H9 (cell line): ENCODE results near the gene TBCK. TPM values are rescaled to one million over a fixed set of nuclear protein-coding genes. Genes with fewer than 3 reads are reported as not detected.

Source experiments
- DNase-seq: peaks from one replicate; pipeline ENCODE4 v3.0.0-alpha.2; 2017
- H2AFZ ChIP-seq: one replicate; pipeline ENCODE4 v1.6.1; 2013; ENCODE audit warnings: mild to moderate bottlenecking, low read length, control low read depth, moderate library complexity
- H2AK5ac ChIP-seq: 2 replicates; pipeline ENCODE4 v1.6.1; 2013; ENCODE audit warnings: low read length, control low read depth, mixed read lengths; ENCODE audit not compliant: insufficient read length
- H2BK120ac ChIP-seq: one replicate; pipeline ENCODE4 v1.6.1; 2013; ENCODE audit warnings: low read depth, mild to moderate bottlenecking, low read length, control low read depth, inconsistent platforms; ENCODE audit not compliant: poor library complexity, severe bottlenecking
- H2BK12ac ChIP-seq: 2 replicates; pipeline ENCODE4 v1.6.1; 2013; ENCODE audit warnings: low read length, control low read depth, mixed read lengths, low read depth; ENCODE audit not compliant: insufficient read length
- H2BK15ac ChIP-seq: 2 replicates; pipeline ENCODE4 v1.6.1; 2013; ENCODE audit warnings: low read depth, low read length, control low read depth
- H2BK20ac ChIP-seq: one replicate; pipeline ENCODE4 v1.6.1; 2013; ENCODE audit warnings: low read depth, mild to moderate bottlenecking, low read length, control low read depth, inconsistent platforms; ENCODE audit not compliant: poor library complexity, severe bottlenecking
- H2BK5ac ChIP-seq: 2 replicates; pipeline ENCODE4 v1.6.1; 2013; ENCODE audit warnings: low read length, control low read depth, mixed read lengths; ENCODE audit not compliant: insufficient read length
- H3K14ac ChIP-seq: 2 replicates; pipeline ENCODE4 v1.6.1; 2013; ENCODE audit warnings: low read length, control low read depth; ENCODE audit not compliant: insufficient read depth
- H3K18ac ChIP-seq: 2 replicates; pipeline ENCODE4 v1.6.1; 2013; ENCODE audit warnings: low read depth, mild to moderate bottlenecking, mixed read lengths, low read length, control low read depth; ENCODE audit not compliant: insufficient read length
- H3K23ac ChIP-seq: 2 replicates; pipeline ENCODE4 v1.6.1; 2013; ENCODE audit warnings: low read length, control low read depth, mixed read lengths, low read depth; ENCODE audit not compliant: insufficient read length
- H3K23me2 ChIP-seq: 2 replicates; pipeline ENCODE4 v1.6.1; 2013; ENCODE audit warnings: low read depth, mild to moderate bottlenecking, mixed read lengths, low read length, control low read depth; ENCODE audit not compliant: insufficient read length, poor library complexity, severe bottlenecking
- H3K27ac ChIP-seq: 2 replicates; pipeline ENCODE4 v1.5.1; 2013; ENCODE audit warnings: low read length, control low read depth, mixed read lengths, low read depth; ENCODE audit not compliant: insufficient read length
- H3K27me3 ChIP-seq: 2 replicates; pipeline ENCODE4 v1.6.1; 2013; ENCODE audit warnings: low read length, control low read depth, inconsistent platforms; ENCODE audit not compliant: insufficient read depth
- H3K4ac ChIP-seq: 2 replicates; pipeline ENCODE4 v1.6.1; 2013; ENCODE audit warnings: low read depth, mild to moderate bottlenecking, control low read depth, inconsistent platforms, low read length, moderate library complexity
- H3K4me1 ChIP-seq: 2 replicates; pipeline ENCODE4 v1.6.1; 2013; ENCODE audit warnings: low read length, control low read depth, inconsistent platforms; ENCODE audit not compliant: insufficient read depth
- H3K4me2 ChIP-seq: 2 replicates; pipeline ENCODE4 v1.6.1; 2013; ENCODE audit warnings: low read length, control low read depth, mixed read lengths; ENCODE audit not compliant: insufficient read length, insufficient read depth
- H3K56ac ChIP-seq: 2 replicates; pipeline ENCODE4 v1.6.1; 2013; ENCODE audit warnings: low read depth, mild to moderate bottlenecking, mixed read lengths, low read length, control low read depth; ENCODE audit not compliant: insufficient read length
- H3K79me1 ChIP-seq: 2 replicates; pipeline ENCODE4 v1.6.1; 2013; ENCODE audit warnings: low read depth, mild to moderate bottlenecking, moderate library complexity, low read length, control low read depth, inconsistent platforms; ENCODE audit not compliant: insufficient read depth, poor library complexity, severe bottlenecking
- H3K79me2 ChIP-seq: 2 replicates; pipeline ENCODE4 v1.6.1; 2013; ENCODE audit warnings: low read length, control low read depth, inconsistent platforms; ENCODE audit not compliant: insufficient read depth
- H3K9ac ChIP-seq: 2 replicates; pipeline ENCODE4 v1.6.1; 2013; ENCODE audit warnings: low read length, control low read depth, mixed read lengths; ENCODE audit not compliant: insufficient read length; ENCODE audit errors: extremely low read depth
- H3K9me3 ChIP-seq: one replicate; pipeline ENCODE4 v1.6.1; 2013; ENCODE audit warnings: low read depth, low read length, inconsistent platforms; ENCODE audit not compliant: control insufficient read depth
- H3T11ph ChIP-seq: one replicate; pipeline ENCODE4 v1.6.1; 2013; ENCODE audit warnings: mild to moderate bottlenecking, low read length, control low read depth, inconsistent platforms
- H4K20me1 ChIP-seq: one replicate; pipeline ENCODE4 v1.6.1; 2013; ENCODE audit not compliant: control insufficient read depth, insufficient read length, insufficient read depth
- H4K5ac ChIP-seq: 2 replicates; pipeline ENCODE4 v1.6.1; 2013; ENCODE audit warnings: low read depth, mild to moderate bottlenecking, mixed read lengths, low read length, control low read depth; ENCODE audit not compliant: insufficient read length
- H4K8ac ChIP-seq: replicated peaks from 2 replicates; pipeline ENCODE4 v1.6.1; 2013; ENCODE audit warnings: low read length, control low read depth, mixed read lengths, low read depth; ENCODE audit not compliant: insufficient read length
- H4K91ac ChIP-seq: 2 replicates; pipeline ENCODE4 v1.6.1; 2013; ENCODE audit warnings: low read depth, mild to moderate bottlenecking, moderate library complexity, mixed read lengths, low read length, control low read depth; ENCODE audit not compliant: insufficient read length
- H3K27ac Mint-ChIP-seq, 3 experiments: 2 replicates in 2 of 3; 3 replicates in 1 of 3; pipeline ENCODE4 v1.8.0; 2020 to 2021; ENCODE audit warnings: mixed read lengths in 3 of 3, mild to moderate bottlenecking in 1 of 3, moderate library complexity in 1 of 3
- H3K27me3 Mint-ChIP-seq: 2 replicates; pipeline ENCODE4 v1.8.0; 2021; ENCODE audit warnings: low read depth, mild to moderate bottlenecking, moderate library complexity, mixed read lengths
- H3K36me3 Mint-ChIP-seq, 3 experiments: 2 replicates in 2 of 3; 3 replicates in 1 of 3; pipeline ENCODE4 v1.8.0; 2020 to 2021; ENCODE audit warnings: low read depth in 3 of 3, mixed read lengths in 3 of 3; ENCODE audit not compliant: insufficient read depth in 1 of 3
- H3K4me1 Mint-ChIP-seq, 2 experiments: 2 replicates each; pipeline ENCODE4 v1.8.0; 2020; ENCODE audit warnings: mixed read lengths in 2 of 2
- H3K4me3 Mint-ChIP-seq, 2 experiments: 2 replicates in 1 of 2; 3 replicates in 1 of 2; pipeline ENCODE4 v1.8.0; 2020 to 2021; ENCODE audit warnings: mild to moderate bottlenecking in 2 of 2, mixed read lengths in 2 of 2, moderate library complexity in 1 of 2
- H3K9me3 Mint-ChIP-seq, 2 experiments: 2 replicates in 1 of 2; 3 replicates in 1 of 2; pipeline ENCODE4 v1.8.0; 2020; ENCODE audit warnings: mild to moderate bottlenecking in 2 of 2, mixed read lengths in 2 of 2, moderate library complexity in 1 of 2
- CTCF ChIP-seq: fragments of 200-600 bp; sonication (generic); conservative IDR thresholded peaks from 3 replicates; pipeline ENCODE4 v1.8.0; 2021; ENCODE audit warnings: antibody characterized with exemption, mild to moderate bottlenecking
- WGBS: extraction: QIAGEN DNeasy Blood & Tissue Kit; methylation state at CpG from one replicate; pipeline ENCODE4 v1.1.7; 2013; ENCODE audit warnings: missing lambda C conversion rate, low lambda C conversion rate, mixed read lengths; ENCODE audit not compliant: insufficient read length; ENCODE audit errors: extremely low coverage; 5-methylcytosine and 5-hydroxymethylcytosine counted together
- total RNA-seq: library from RNA; stranded (reverse); gene quantifications from 2 replicates; pipeline ENCODE4 v1.2.1, GENCODE V29; 2021

The TBCK gene
- total RNA-seq, 1 experiment from 2014 or later = 22.1 TPM

- Histone ChIP-seq H3K23me2 (no peaks in the 10 kb centered on the region), H3K79me2 (no peaks in the 10 kb centered on the region), H2BK15ac (no peak overlapping the region), H3K9ac (no peak overlapping the region), H3K9me3 (no peaks in the 10 kb centered on the region), H3K4me1 (no peaks in the 10 kb centered on the region), H2AFZ (no peak overlapping the region), H2BK20ac (no peak overlapping the region), H3K27ac (no peak overlapping the region), H2BK12ac (no peak overlapping the region), H3K27me3 (no peaks in the 10 kb centered on the region), H3K4me2 (no peak overlapping the region), H2BK120ac (no peak overlapping the region), H2BK5ac (no peak overlapping the region), H4K20me1 (no peaks in the 10 kb centered on the region), H2AK5ac (no peak overlapping the region), H4K91ac (no peak overlapping the region), H3K18ac (no peak overlapping the region), H3K23ac (no peak overlapping the region), H4K5ac (no peak overlapping the region), H3K56ac (no peak overlapping the region), H3K4ac (no peak overlapping the region), H4K8ac (no peak overlapping the region), H3T11ph (no peak overlapping the region), H3K14ac (no peak overlapping the region), H3K79me1 (no peaks in the 10 kb centered on the region)
- no peaks in the 10 kb centered on the region for H3K27me3 Mint-ChIP-seq
- no peaks in the 10 kb centered on the region; a peak in 1 of 7 replicates for H3K36me3 Mint-ChIP-seq
- no peak for DNase-seq
- no peaks in the 10 kb centered on the region for H3K9me3 Mint-ChIP-seq
- no CpG with 5 or more reads among the region's 2 CpGs for WGBS
- H3K27ac Mint-ChIP-seq = no peak overlapping the region
- TF ChIP-seq CTCF = no peak
- H3K4me3 Mint-ChIP-seq = no peak overlapping the region
- H3K4me1 Mint-ChIP-seq = peaks cover 9% of the 10 kb centered on the region in 2 experiments
These were observed 274.6 kb downstream of the TBCK start for GRCh38 chr4:106041294-106042002.
